HG02943 (cell line): ENCODE measurements around the gene TTI1.

ENCODE experiments used
- ATAC-seq: cut with Tn5 transposase; IDR thresholded peaks from one replicate; pipeline ENCODE4 v1.9.1; 2021; ENCODE audit warnings: mild to moderate bottlenecking, low read depth, moderate library complexity; ENCODE audit not compliant: unreplicated experiment

The TTI1 gene

DNA sequence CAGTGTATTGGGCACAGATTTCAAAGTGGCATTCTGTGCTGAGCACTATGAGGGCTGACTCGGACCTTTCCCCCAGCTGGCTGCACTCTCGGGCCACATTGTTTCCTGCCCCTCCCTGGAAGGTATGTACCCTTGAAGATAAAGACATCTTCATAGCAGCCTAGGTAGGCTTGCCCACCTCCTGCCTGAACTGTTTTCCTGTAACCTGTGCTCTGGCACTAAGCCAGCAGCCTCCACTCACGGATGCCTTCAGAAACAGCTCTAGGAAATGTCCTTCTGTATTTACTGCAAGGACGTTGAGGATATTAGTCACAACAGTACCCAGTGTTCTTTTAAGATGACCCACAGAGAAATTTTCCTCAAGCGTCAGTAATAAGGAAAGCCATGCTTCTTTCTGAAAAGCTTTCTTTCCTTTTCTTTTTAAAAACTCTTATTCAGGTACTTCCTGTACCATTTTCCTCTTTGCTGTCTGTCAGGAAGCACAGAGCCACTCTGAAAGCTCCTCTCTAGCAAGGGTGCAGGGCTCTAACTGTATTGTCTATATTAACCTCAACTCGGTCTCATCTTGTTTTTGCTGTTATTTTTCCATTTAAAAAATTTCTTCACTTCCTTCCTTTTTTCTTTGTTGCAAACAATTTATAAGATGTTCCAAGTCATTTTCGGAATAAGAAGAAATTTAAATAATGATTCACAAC, 43.5 kb downstream of the TTI1 start:
- ATAC-seq, result no peak

DNA sequence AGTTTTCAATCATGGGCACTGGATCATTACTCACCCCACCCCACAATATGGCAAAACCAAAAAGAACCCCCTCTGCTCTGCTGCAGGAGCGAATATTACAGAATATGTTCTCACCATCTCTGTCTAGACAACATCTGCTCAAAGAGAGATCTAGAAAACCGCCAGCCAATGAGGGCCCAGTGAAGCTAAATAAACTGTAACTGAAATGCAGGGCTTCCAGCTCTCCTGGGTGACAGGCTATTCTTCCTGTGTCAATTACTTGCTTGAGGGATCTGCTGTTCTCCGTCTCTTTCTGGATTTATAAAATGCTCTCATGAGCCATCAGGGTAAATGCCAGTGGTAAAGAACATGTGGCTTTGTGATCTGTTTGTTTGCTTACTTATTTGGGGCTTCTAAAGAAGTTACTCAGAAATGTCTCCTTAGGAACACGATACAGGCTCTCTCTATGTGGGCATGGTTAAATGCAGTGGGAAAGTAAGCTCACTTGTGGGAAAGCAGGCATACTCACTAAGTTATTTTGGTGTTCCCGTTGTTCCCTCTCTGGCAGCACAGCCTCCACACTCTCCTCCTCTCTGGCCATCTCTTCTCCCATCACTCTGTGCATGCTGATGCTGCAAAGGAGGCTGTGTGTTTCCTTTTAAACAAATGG, 44.8 kb downstream of the TTI1 start:
- ATAC-seq, result no peak

DNA sequence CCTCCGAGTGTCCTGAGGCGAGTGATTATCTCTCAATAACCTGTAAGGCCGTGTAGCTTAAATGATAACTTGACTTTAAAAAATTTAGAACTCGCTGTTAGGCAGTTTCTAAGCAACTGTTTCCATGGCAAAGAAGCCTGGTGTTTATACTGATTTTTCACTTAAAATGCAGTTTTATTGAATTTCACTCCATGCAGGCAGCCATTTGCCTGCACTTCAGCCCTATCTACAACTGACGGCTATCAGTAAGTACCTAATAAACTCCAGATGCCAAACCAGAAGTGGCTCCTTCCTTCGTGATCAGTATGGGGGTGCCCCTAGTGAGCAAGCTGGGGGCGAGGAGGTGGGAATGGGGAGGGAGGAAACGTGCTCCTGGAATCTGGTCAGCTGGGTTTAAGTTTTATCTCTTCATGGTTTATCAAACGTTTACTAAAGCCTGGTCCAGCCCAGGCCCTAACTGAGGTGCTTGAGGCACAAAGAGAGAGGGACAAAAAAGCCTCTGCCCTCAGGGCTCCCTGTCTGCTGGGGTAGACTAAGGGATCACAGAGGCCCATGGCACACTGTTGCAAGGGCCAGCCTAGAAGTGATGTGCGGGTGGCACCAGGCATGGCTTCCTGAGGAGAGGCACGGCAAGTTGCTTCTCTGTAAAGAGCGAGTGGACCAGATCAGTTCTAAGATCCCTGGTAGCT, 45.5 kb downstream of the TTI1 start:
- ATAC-seq, result no peak

DNA sequence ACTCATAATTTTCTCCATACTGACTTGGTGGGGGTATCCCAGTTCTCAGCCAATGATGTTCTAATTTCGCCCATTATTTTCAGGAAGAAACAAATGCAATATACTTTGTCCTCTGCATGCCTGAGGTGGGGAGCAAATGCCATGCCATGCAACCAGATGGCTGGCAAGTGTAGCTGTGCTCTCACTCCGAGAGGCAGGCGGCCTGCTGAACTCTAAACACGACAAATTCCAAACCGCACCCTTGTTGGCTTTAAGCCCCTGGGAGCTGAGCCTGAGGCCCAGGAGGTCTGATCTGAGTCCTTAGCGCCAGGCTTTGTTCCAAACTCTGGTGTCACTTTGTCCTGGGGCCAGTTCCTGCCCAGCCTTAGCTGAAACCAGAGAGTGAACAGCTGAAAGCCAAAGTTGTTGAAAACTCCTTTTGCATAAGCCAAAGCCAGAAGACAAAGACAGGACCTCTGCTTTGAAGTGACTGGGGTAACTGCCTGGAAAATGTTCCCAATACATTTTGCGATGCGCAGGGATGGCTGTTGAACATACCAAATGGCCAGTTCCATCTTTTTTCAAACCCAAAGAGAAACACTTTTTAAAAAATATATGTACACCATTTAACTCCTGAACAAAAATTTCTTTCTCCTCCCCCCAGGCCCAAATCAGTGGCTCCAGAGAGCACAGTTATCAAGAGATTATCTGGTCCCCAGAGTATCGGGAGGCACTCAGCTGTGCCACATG, 46.2 kb downstream of the TTI1 start:
- no peak for ATAC-seq

DNA sequence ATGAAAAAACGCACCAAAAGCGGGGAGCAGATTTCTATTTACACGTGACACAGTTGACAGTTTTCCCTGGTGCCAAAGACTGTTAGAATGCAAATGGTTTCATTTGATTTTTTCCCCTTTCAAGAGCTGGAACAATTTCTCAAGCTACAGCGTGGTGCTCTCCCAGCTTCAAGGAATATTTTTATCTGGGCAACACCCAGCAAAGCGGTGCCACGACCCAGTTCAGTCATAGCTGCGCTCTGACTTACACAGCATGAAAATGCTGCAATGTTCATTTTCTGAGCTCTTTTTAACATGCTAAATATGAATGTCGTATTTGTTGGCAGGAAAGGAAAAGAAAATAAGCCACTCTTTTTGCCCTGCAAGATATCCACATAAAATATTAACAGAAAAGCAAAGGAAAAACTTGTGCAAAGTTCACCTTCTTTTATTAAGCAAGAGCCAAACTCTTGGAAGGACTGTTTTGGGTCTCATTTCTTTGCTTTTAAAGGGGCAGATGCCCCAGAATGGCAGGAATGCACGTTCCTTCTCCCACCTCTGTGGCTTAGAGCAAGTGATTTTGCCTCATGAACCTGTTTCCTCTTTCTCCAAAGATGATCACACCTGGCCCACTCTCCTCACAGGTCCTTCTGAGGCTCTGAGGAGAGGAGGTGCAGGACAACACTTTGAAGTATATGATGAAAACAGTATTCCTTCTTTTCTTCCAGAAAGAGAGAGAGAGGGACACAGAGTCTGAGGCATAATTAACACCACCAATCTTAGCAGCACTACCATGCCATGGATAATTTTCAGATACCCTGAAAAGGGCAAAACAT, 47.0 kb downstream of the TTI1 start:
- no peak for ATAC-seq

DNA sequence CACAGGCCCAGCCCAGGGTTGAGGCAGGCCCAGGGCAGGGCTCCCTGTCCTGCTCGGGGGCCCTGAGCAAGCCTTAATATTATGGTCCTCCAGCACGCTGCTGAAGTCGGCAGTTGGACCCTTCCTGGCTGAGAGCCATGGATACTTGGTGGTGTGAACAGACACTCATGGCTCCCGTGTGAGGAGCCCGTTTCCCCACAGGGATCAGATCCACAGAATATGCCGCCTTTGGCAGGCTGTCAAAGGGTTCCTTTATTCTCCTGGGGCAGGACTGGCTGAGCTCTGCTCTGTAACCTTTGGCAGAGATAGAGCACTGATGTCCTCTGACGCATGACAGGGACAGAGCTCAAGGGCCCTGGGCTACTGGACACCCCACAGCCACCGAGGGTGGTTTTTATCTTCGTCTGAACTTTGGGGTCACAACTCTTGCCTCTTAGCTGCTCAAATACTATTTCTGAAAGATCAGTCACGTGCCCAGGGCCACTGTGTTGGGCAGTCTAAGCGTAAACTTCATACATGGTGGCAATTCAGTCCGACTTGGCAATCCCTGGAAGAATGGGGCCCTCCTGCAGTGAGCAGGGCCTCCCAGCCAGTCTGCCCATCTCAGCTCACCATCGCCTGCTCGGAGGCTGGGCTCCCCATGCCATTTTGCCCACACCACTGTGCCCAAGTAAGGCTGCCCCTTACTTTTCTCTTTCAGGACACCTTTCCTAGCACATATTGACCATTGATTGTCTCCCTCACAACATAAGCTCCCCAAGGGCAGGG, 49.1 kb downstream of the TTI1 start:
- ATAC-seq, result no peak

DNA sequence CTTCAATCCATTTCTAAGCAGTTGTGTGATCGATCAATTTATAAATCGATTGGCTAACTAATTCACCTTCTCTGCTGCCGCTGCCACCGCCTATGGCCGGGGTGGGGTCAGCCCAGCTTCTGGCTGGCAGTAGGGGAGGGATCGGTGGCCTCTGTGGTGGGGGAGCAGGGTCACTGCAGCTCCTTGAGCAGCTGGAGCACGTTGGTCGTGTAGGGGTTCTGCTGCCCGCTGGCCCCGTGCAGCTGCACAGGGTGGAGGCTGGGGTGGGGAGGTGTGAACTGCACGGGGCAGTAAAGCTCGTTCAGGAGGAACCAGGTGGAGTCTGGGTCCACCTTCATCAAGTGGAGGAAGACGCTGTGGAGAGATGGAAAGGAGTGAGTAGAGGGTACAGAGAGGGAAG, 50.0 kb downstream of the TTI1 start:
- ATAC-seq, result no peak

DNA sequence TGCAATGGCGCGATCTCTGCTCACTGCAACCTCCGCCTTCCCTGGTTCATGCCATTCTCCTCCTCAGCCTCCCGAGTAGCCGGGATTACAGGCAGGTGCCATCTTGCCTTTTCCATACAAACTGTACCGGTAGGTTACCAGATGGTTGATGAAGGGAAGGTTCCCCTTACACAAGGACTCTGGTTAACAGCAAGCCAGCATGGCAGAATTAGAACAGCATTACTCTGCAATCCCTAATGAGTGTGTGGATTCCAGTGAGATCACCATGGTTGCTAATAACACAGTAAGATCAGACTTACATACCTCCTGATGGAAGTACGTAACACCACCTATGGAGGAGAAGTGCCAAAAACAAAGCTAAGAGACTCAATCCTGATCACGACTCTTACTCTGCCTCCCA, 51.7 kb downstream of the TTI1 start:
- no peak for ATAC-seq

DNA sequence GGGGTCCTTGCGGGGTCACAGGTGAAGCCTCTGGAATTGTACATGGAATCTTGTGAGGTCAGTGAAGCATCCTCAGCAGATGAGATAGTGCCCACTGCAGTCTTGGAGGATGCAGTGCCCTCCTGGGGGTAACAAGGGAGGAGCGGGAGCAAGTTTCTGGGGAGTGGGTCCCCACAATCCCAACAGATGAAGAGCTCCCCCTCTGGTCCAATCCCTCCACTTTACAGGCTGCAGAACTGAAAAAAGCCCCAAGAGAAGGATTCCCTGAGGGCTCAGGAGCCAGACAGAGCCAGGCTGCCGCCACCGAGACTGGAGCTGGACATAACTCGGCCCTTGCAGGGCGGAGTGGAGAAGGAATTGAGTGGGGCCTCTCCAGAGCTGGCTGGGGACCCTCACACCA, 52.4 kb downstream of the TTI1 start:
- ATAC-seq, result no peak

DNA sequence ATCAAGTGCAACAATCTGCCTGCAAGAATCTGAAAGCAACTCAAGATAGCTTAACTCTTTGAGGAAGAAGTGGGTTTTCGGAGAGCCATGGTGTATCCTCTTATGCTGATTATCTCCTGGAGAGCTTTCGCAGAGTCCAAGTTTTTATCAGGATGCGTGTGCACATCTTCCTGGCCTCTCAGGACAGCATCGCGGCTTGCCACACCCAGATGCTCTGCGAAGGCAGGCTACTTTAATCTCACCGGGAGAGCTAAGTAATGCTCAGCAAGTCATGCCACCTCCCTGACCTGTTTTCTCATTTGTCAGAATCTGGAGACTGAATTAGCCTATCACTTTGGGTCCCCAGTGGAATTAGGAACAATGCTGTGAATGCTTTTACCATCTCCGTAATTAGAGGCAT, 52.9 kb downstream of the TTI1 start:
- ATAC-seq, result no peak

DNA sequence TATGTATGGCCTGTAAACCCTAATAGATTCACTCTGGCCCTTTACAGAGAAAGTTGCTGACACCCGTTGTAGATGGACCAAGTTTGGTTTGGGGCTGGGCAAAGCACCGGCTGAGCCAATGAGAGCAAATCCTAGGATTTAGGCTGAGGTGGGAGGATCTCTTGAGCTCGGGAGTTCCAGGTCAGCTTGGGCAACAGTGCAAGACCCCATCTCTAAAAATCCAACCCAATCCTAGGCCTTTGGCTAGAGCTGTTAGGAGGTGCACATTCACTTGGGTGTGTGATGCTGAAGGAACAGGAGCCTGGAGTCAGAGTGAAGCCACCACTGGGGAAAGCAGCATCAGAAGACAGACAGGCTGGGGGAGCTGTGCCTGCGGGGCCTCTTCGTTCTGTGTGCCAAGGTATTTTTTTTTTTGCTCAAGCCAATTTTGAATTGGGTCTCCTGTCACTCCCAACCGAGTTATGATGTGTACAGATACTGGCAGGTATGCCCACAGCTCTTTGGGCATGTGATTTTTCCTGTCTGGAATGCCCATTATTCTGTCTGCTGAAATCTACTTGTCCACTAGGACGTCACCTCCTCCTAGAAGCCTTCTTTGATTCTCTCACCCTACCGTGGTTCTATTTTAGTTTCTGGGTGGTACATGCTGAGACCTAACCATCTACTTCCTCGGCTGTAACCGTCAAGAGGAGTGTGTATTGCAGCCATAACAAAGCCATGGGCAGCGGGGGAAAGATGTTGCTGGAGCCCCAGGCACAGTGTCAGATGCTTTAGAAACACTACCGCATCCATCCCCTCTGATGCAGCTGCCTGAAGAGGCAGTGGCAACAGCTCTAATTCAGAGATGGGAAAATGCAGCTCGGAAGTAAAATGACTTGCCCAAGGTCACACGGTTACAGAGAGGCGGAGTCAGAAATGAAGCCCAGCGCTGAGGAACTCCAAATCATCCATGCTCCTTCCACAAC, 54.0 kb downstream of the TTI1 start:
- ATAC-seq, result no peak

DNA sequence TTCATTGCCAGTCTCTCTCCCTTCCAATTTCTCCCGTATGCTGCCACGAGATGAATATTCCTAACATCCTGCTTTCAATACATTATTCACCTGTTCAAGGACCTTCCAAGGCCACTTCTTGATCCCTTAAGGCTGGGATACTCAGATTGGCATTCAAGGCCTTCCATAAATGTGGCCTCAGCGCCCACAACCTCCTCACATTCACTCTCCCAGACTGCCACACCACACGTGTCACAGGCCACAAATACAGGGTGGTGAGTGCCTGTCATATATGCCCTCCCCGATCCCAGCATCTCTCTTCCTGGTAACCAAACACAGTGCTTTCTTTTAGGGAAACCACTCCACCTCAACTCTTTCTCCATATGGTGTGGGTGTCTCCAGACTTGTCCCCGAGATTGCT, 55.5 kb downstream of the TTI1 start:
- no peak for ATAC-seq

DNA sequence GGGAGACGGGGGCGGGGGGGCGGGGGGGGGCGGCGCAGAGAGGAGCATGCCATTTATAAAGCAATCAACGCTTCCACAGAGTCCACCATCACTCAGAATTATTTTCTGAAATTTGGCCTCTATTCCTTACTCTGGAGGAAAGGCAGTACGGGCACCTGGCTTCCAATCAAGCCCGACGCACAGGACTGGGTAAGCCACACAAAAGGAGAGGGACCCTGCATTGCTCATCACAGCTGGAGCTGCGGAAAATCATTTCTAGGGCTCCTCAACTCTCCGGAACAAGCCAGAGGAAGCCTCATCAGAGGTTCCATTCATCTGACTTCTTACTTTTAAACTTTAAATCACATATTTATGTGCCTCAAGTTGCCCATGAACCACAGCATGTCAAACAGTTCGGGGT, 55.9 kb downstream of the TTI1 start:
- ATAC-seq, result no peak

DNA sequence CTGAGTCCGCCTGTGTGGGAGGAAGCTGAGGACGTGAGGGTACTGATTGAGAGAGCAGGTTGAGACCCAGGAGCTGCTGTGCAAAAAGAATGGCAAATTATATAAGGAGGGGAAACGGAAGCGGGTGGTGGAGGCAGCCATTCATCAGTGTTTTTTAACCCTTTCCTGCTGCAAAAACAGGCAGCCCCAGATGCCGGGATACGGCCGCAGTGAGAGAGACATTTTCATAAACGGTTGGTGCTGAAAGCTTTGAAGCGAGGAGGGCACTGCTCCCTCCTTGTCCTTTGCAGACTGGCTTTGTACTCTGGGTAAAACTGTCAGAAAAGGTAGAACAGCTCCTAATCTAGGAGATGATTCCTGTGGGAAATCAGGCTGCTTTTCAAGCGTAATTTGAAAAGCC, 56.4 kb downstream of the TTI1 start:
- ATAC-seq, result no peak

DNA sequence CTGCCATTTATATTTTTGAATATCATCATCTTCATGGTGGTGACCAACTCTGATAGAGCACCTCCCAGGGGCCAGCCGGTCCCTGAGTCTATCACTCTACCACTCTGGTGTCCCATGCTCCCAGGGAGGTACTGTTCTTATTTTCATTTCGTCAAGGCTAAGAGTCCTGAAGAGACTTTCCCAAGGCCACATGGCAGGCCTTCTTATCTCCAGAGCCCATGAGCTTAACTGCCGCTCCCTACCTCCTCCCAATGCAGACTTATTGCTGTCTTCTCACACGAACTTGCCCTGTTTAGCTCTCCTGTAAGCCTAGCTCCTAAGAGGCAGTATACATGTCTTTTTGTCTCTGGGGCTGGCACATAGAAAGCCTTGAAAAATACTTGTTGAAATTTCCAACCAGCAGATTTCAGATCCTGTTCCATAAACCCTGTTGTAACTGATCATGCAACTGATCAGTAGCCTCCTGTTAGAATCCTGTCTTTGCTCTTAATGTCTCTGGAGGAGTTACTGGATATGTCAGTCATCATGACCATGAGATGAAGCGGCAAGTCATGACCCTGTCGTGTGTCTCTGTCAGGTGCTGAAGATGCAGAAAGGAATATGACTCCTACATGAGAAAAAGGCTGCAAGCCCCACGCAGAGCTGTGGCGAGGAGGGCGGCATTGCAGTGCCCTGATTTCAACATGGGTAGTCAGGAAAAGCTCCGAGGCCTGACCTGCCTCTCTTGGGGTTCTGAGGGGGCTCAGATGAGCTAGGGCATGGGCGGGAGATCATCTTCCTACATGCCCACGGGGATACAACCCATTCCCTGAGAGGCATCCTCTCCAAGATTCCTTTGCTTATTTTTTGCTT, 60.0 kb downstream of the TTI1 start:
- no peak for ATAC-seq

DNA sequence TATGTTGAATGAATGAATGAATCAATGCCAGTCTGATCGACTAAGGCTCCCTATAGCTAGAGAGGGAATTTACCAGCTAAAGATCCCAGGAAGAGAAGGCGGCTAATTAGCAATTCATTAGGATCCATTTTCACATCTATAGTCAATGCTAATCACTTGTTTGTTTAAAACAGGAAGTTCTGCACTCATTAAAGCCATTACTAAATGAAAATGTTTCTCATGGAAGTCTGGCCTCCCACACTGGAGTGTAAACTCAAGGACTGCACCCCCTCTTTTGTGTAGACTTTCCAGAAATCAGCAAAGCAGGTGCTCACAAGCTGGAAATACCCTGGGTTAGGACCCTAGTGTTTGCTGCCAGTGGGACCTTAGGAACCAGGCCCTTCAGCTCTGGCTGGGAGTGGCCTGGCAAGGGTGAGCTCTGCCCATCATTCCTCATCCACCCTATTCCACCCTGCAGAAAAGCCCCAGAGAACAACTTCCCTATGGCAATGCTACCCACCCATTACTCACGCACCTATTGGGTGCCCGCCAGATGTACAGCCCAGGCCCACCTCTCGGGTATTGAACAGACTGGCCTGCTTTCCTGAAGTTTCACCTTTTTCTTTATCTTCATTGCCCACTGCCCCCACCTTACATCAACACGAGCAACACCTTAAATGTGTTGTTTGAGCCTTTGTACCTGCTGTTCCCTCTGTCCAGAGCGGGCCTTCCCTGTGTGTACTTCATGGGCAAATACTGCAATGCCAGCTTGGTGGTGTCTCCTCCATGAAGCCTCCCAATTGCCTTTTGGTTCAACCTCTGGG, 60.8 kb downstream of the TTI1 start:
- ATAC-seq, result no peak

DNA sequence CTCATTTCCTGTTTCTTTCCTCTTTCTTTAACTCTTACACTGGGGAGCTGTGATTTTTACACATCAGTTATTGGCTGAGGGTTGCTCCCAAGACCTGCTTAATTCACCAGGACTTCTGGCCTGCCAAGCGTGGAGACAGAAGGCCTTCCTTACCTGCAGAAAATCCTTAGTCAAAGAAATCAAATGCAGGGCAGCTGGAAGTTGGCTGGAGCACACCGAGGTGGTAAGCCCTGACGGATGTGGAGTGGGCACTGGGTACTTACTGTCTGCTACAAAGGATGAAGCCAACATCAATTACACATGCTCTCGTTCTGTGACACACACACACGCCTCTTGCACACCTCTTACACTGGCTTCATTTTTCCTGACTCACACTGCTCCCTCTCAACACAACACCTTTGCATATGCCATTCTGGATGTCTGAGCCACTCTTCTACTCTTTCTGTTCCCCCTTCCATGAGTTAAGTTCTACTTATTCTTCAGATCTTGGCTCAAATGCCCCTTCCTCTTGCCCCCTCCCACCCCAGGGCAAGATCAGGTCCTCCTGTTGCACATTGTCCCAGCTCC, 61.6 kb downstream of the TTI1 start:
- no peak for ATAC-seq
